Prostate gland (tissue), 2 donors: Measurements from ENCODE around the gene ZSWIM5.

Experiments used
- POLR2A ChIP-seq: fragments of 450-650 bp; IDR thresholded peaks from one replicate; pipeline ENCODE4 v1.6.1; 2016; ENCODE audit warnings: antibody characterized with exemption, mild to moderate bottlenecking
- POLR2AphosphoS5 ChIP-seq: sonication (generic); formaldehyde crosslinking; IDR thresholded peaks from one replicate; pipeline ENCODE4 v1.6.1; 2017; ENCODE audit warnings: antibody characterized with exemption
- TF ChIP-seq, protein P1 (sequence below), 4 experiments: fragments of 200-600 bp in 2 of 4; fragments of 450-650 bp in 2 of 4; sonication (generic) in 2 of 4; IDR thresholded peaks; 1 replicate in 3 of 4; 2 replicates in 1 of 4; pipeline ENCODE4 v1.5.1; 2016 to 2019; ENCODE audit warnings: antibody characterized with exemption in 4 of 4, mild to moderate bottlenecking in 2 of 4, moderate library complexity in 2 of 4

DNA sequence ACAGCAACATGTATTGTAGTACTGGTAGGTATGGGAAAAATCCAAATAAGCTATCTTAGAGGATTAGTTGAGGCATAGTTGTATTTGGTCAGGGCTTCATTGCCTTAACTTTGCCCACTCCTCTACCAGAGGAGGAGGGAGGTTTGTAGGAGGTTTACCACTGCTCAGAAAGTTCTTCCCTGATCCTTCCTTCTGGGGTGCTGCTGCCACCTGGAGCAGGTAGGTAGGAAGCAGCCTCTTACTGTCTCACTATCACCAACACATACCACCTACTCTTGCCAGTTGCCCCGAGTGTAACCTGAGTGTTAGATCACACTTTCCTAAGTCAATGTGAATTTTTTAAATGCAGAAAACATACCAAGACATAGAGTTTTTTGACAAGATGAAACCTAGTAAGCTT lies 24.1 kb upstream of the ZSWIM5 start:
- TF ChIP-seq, protein P1, sequence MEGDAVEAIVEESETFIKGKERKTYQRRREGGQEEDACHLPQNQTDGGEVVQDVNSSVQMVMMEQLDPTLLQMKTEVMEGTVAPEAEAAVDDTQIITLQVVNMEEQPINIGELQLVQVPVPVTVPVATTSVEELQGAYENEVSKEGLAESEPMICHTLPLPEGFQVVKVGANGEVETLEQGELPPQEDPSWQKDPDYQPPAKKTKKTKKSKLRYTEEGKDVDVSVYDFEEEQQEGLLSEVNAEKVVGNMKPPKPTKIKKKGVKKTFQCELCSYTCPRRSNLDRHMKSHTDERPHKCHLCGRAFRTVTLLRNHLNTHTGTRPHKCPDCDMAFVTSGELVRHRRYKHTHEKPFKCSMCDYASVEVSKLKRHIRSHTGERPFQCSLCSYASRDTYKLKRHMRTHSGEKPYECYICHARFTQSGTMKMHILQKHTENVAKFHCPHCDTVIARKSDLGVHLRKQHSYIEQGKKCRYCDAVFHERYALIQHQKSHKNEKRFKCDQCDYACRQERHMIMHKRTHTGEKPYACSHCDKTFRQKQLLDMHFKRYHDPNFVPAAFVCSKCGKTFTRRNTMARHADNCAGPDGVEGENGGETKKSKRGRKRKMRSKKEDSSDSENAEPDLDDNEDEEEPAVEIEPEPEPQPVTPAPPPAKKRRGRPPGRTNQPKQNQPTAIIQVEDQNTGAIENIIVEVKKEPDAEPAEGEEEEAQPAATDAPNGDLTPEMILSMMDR (IDR thresholded peaks at IDR 0.05), result peak in 3 of 4 experiments; percentile 11 to 40 (median 23)
- TF ChIP-seq POLR2A, result no peak
- TF ChIP-seq POLR2AphosphoS5, result peak; percentile 8
